Left lung (tissue), 10 donors: ENCODE results near the gene SMKR1. TPM values are rescaled to one million over a fixed set of nuclear protein-coding genes. Genes with fewer than 3 reads are reported as not detected.

Experiments
- ATAC-seq: fragments of 200-7000 bp; cut with Tn5 transposase; one replicate; pipeline ENCODE4 v1.9.1; 2020; ENCODE audit warnings: moderate library complexity
- DNase-seq, 4 donors: peaks; one replicate each; pipeline ENCODE4 v3.0.0-alpha.2; 2013 to 2020
- H3K27ac ChIP-seq, 2 donors: fragments of 200-600 bp; sonication (generic) in 1 of 2; one replicate each; pipeline versions ENCODE4 v1.5.0 to v1.8.0; 2020 to 2021
- H3K27me3 ChIP-seq, 2 donors: fragments of 200-600 bp; sonication (generic) in 1 of 2; one replicate each; pipeline versions ENCODE4 v1.5.0 to v1.8.0; 2020 to 2021
- H3K36me3 ChIP-seq, 2 donors: fragments of 200-600 bp; sonication (generic) in 1 of 2; one replicate each; pipeline versions ENCODE4 v1.5.0 to v1.8.0; 2020 to 2021
- H3K4me1 ChIP-seq, 2 donors: fragments of 200-600 bp; one replicate each; pipeline ENCODE4 v1.8.0; 2021
- H3K4me3 ChIP-seq, 2 donors: fragments of 200-600 bp; sonication (generic) in 1 of 2; one replicate each; pipeline versions ENCODE4 v1.5.0 to v1.8.0; 2020 to 2021; ENCODE audit warnings: mild to moderate bottlenecking in 1 of 2
- H3K9me3 ChIP-seq, 2 donors: fragments of 200-600 bp; sonication (generic) in 1 of 2; one replicate each; pipeline versions ENCODE4 v1.5.0 to v1.8.0; 2020 to 2021
- intact Hi-C, 2 donors: fragments of 100-400 bp; cut with DNase I; formaldehyde crosslinking; loops; one replicate each; pipeline versions ENCODE4 v1.11.2 to v1.14.2; 2022
- polyA plus RNA-seq, 6 donors: library from polyadenylated mRNA; unstranded; fragments of 120-200 nt; gene quantifications; one replicate each; pipeline ENCODE4 v1.2.1, GENCODE V29; 2013; ENCODE audit not compliant: insufficient read length in 6 of 6
- total RNA-seq, 2 donors: library from RNA; stranded (reverse); fragmentation: NEBNext Ultra II Directional; extraction: Animal tissue kit (Norgen Biotek cat#: 25700); gene quantifications; one replicate each; pipeline ENCODE4 v1.2.1, GENCODE V29; 2021
- TF ChIP-seq, protein P1 (sequence below), 2 donors: fragments of 200-600 bp; sonication (generic) in 1 of 2; IDR thresholded peaks; one replicate each; pipeline versions ENCODE4 v1.5.0 to v1.8.0; 2021; ENCODE audit warnings: antibody characterized with exemption in 2 of 2
- donor health status: DM: no; HTN: yes; CAD: no.
- donor health status: DM: no; HTN: no; CAD: no.

Gene SMKR1
- total and polyA plus RNA-seq, 8 donors = 0.16 to 1.0 (median 0.57) TPM; not detected in 1

DNA sequence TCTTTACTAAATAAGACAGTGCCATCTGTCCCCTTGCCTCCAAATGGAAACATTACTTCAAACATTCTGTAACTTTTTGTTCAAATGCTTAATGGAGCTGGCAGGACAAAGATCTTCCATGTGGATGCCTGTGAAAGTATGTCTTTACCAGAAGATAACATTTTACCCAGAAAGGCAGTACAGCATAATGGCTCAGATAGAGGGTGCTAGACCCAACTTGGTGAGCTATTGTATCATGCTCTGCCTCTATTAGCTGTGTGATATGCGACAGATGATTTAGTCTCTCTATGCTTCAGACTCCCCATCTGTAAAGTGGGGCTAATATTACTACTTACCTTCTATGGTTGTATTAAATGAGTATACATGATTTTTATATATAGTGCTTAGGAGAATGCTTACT is 8.8 kb upstream of the SMKR1 start:
- Histone ChIP-seq H3K4me3 (no peak overlapping the region), H3K27me3 (no peaks in the 10 kb centered on the region), H3K36me3 (no peaks in the 10 kb centered on the region), H3K9me3 (no peaks in the 10 kb centered on the region), H3K27ac (no peak overlapping the region), H3K4me1 (no peaks in the 10 kb centered on the region)
- intact Hi-C loops = no loop called here
- ATAC-seq (peak; percentile 46), DNase-seq (no peak)
- TF ChIP-seq, protein P1, sequence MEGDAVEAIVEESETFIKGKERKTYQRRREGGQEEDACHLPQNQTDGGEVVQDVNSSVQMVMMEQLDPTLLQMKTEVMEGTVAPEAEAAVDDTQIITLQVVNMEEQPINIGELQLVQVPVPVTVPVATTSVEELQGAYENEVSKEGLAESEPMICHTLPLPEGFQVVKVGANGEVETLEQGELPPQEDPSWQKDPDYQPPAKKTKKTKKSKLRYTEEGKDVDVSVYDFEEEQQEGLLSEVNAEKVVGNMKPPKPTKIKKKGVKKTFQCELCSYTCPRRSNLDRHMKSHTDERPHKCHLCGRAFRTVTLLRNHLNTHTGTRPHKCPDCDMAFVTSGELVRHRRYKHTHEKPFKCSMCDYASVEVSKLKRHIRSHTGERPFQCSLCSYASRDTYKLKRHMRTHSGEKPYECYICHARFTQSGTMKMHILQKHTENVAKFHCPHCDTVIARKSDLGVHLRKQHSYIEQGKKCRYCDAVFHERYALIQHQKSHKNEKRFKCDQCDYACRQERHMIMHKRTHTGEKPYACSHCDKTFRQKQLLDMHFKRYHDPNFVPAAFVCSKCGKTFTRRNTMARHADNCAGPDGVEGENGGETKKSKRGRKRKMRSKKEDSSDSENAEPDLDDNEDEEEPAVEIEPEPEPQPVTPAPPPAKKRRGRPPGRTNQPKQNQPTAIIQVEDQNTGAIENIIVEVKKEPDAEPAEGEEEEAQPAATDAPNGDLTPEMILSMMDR (IDR thresholded peaks at IDR 0.05) = no peak

DNA sequence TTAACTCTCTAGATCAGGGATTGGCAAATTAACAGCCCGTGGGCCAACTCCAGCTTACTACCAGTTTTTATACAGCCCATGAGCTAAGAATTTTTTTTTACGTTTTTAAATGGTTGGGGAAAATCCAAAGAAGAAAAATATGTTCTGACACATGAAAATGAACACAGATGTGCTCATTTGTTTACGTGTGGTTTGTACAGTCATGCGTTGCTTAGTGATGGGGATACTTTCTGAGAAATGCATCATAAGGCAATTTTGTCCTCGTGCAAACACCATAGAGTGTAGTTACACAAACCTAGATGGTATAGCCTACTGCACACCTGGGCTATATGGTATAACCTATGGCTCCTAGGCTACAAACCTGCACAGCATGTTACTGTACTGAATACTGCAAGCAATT is 8.3 kb upstream of the SMKR1 start:
- intact Hi-C loops = no loop called here
- no peak for DNase-seq
- Histone ChIP-seq H3K4me1 (no peaks in the 10 kb centered on the region), H3K27ac (no peak overlapping the region), H3K36me3 (no peaks in the 10 kb centered on the region), H3K9me3 (no peaks in the 10 kb centered on the region), H3K27me3 (no peaks in the 10 kb centered on the region), H3K4me3 (no peak overlapping the region)
- ATAC-seq = peak; percentile 42
- TF ChIP-seq, protein P1 (IDR thresholded peaks at IDR 0.05) = no peak

DNA sequence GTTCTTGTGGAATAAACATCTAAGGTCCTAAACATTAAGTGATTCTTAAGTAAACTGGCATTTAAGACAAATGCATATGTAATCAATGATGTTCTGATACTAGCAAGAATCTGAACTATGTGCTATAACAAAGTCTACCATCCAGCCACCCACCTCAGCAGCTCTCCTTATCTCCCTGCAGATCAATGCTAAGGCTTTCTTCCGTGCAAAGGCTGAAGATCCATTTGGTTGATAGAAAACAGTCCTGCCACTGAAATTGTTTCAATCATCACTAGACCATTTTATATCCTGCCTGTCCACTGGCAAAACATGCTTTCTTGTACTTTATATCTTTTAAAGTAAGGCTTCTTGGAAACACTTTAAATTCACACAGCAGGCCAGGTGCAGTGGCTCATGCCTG is 6.3 kb upstream of the SMKR1 start:
- Histone ChIP-seq H3K9me3 (no peaks in the 10 kb centered on the region), H3K27me3 (no peaks in the 10 kb centered on the region), H3K27ac (no peak overlapping the region), H3K4me1 (no peaks in the 10 kb centered on the region), H3K36me3 (no peaks in the 10 kb centered on the region), H3K4me3 (no peak overlapping the region)
- TF ChIP-seq, protein P1 (IDR thresholded peaks at IDR 0.05) = no peak
- intact Hi-C loops = no loop called here
- ATAC-seq (no peak), DNase-seq (no peak)

DNA sequence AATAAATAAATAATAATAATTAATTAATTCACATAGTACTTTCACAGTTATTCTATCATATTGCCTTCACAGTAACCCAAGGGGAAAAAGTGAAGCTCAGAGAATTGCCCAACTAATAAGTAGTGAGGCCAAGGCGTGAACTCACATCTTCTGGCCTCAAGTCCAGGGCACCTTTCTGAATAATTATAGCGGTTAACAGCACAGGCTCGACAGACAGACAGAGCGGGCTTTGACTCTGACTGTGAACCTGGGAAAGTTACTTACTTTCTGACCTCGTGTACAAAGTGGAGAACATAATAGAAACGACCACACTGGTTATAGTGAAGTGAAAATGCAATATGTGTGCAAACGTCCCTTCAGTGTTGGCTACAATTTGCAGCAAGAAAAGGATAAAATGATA is 5.7 kb upstream of the SMKR1 start:
- Histone ChIP-seq H3K36me3 (no peaks in the 10 kb centered on the region), H3K27me3 (peaks cover 0 to 3% of the 10 kb centered on the region in 2 donors), H3K4me1 (peaks cover 0 to under 1% of the 10 kb centered on the region in 2 donors), H3K27ac (no peak overlapping the region), H3K9me3 (no peaks in the 10 kb centered on the region), H3K4me3 (no peak overlapping the region)
- ATAC-seq (no peak), DNase-seq (no peak)
- intact Hi-C loops = no loop called here
- TF ChIP-seq, protein P1 (IDR thresholded peaks at IDR 0.05) = no peak

DNA sequence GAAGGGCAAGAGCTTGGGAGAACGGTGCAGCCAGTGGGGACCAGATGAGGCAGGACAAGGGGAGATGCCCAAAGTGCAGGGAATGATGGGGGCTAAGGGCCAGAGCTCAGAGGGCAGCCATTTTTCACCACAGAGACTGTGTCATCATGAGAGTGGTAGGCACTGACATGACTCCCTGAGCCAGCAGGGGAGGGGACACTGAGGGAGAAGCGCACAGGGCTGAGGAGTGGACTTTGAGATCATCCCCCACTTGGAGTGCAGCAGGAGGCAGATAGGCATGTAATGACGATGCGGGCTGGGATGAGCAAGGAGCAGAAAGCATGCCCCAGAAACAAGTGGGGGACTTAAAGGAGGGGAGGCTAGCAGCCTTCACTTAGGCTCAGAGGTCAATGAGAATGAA is 5.2 kb upstream of the SMKR1 start:
- H3K9me3 ChIP-seq = no peaks in the 10 kb centered on the region
- no peak overlapping the region for H3K4me3 ChIP-seq
- TF ChIP-seq, protein P1 (IDR thresholded peaks at IDR 0.05) = no peak
- no peak for DNase-seq
- H3K4me1 ChIP-seq = peaks cover 0 to 6% of the 10 kb centered on the region in 2 donors
- H3K36me3 ChIP-seq = no peaks in the 10 kb centered on the region
- H3K27me3 ChIP-seq = peaks cover 0 to 8% of the 10 kb centered on the region in 2 donors
- no peak overlapping the region for H3K27ac ChIP-seq
- ATAC-seq = no peak
- intact Hi-C loops = no loop called here
